Rectal smooth muscle tissue (tissue), 1 donor: ENCODE data around the gene TBC1D22A.

ENCODE experiments used
- H3K27ac ChIP-seq: one replicate; pipeline ENCODE4 v1.7.0; 2013; ENCODE audit warnings: low read depth, low read length, inconsistent platforms
- H3K27me3 ChIP-seq: one replicate; pipeline ENCODE4 v1.7.0; 2013; ENCODE audit warnings: low read length; ENCODE audit not compliant: control insufficient read depth, insufficient read depth
- H3K36me3 ChIP-seq: one replicate; pipeline ENCODE4 v1.7.0; 2013; ENCODE audit warnings: low read length; ENCODE audit not compliant: control insufficient read depth, insufficient read depth
- H3K4me1 ChIP-seq: one replicate; pipeline ENCODE4 v1.7.0; 2013; ENCODE audit warnings: low read length; ENCODE audit not compliant: control insufficient read depth, insufficient read depth
- H3K4me3 ChIP-seq: one replicate; pipeline ENCODE4 v1.7.0; 2013; ENCODE audit warnings: low read length
- H3K9ac ChIP-seq: one replicate; pipeline ENCODE4 v1.7.0; 2013; ENCODE audit warnings: low read length

Gene TBC1D22A

GRCh38 chr22:47195484-47196165, 433.2 kb downstream of the TBC1D22A start:
- Histone ChIP-seq H3K36me3 (no peaks in the 10 kb centered on the region), H3K4me1 (peaks cover 4% of the 10 kb centered on the region), H3K4me3 (no peak overlapping the region), H3K27ac (no peak overlapping the region), H3K9ac (no peak overlapping the region), H3K27me3 (no peaks in the 10 kb centered on the region)

GRCh38 chr22:47196166-47196849, 433.9 kb downstream of the TBC1D22A start:
- H3K4me3 ChIP-seq = no peak overlapping the region
- H3K27ac ChIP-seq = no peak overlapping the region
- H3K4me1 ChIP-seq = peaks cover 4% of the 10 kb centered on the region
- H3K9ac ChIP-seq = no peak overlapping the region
- no peaks in the 10 kb centered on the region for H3K36me3 ChIP-seq
- no peaks in the 10 kb centered on the region for H3K27me3 ChIP-seq

DNA sequence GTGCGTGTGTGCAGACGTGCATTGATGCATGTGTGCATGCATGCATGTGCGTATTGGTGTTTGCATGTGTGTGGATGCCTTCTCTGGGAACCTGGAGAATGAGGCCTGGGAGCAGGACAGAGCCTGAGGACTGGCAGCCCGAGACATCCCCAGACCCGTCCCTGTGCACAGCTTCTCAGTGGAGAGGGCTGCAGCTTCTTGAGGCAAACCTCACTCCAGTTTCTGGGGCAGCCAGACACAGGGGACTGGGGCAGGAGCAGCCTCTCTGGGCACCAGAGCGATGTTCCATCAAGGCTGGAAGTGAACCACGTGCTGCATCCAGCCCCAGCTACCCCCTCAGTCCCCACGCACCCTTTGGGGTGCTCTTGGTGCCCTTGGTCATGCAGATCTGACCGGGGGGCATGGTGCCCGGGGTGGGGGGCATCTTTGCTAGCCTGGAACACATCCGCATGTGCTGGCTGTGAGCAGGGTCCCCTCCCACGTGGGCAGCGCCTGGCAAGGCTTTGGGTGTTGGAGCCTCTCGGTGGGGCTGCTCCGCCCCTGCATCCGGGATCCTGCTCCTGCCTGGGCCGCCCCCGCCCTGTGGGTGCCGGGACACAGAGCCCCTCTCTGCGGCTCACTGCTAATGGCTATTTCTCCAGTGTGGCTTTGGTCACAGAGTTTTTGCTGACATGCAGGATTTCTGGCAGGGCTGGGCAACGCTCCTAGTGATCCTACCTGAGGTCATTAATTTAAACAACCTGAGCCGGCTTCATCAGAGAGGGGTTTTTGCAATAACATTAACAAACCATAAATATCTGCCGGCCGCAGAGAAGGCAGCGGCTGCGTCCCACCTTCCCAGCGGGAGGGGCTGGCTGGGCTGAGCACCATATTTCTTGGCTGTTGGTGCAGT, 434.7 kb downstream of the TBC1D22A start:
- Histone ChIP-seq H3K4me1 (peaks cover 4% of the 10 kb centered on the region), H3K4me3 (no peak overlapping the region), H3K9ac (no peak overlapping the region), H3K36me3 (no peaks in the 10 kb centered on the region), H3K27ac (no peak overlapping the region), H3K27me3 (no peaks in the 10 kb centered on the region)

GRCh38 chr22:47197773-47198500, 435.5 kb downstream of the TBC1D22A start:
- Histone ChIP-seq H3K4me1 (peaks cover 4% of the 10 kb centered on the region), H3K9ac (no peak overlapping the region), H3K4me3 (no peak overlapping the region), H3K27ac (no peak overlapping the region), H3K27me3 (no peaks in the 10 kb centered on the region), H3K36me3 (no peaks in the 10 kb centered on the region)

GRCh38 chr22:47198801-47199251, 436.4 kb downstream of the TBC1D22A start:
- Histone ChIP-seq H3K27ac (no peak overlapping the region), H3K27me3 (no peaks in the 10 kb centered on the region), H3K36me3 (no peaks in the 10 kb centered on the region), H3K9ac (no peak overlapping the region), H3K4me3 (no peak overlapping the region), H3K4me1 (peaks cover 4% of the 10 kb centered on the region)

DNA sequence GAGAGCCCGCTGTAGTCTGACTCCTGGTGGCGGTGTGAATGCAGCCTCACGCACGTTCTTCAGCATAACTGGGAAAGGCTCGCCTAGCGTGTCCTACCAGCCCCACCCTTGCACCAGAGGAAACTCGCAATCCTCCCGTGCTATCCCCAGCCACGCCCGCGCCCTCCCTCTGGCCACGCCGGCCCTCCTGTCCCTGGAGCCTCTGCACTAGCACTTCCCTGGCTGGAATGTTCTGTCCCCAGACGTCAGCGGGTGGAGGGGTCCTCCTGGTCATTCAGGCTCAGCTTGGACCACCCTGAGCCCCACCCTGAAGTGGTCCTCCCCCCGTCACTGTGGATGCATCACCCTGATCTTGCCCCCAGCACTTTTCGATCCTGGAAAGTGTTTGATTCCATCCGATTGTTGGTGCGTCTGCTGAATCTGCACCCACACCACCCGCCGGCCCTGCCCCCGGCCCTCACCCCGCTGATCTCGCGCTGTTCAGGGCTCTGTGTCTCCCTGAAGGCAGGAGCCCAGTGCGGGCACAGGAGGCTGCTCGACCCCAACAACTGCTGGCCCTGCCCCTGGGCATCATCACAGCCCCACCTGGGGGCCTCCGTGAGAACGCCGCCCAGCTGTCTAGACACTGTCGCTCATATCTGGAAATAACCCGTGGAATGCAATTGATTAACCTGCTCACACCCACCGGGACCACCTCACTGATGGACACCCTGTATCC, 437.0 kb downstream of the TBC1D22A start:
- no peak overlapping the region for H3K4me3 ChIP-seq
- no peak overlapping the region for H3K9ac ChIP-seq
- H3K4me1 ChIP-seq = peaks cover 4% of the 10 kb centered on the region
- no peak overlapping the region for H3K27ac ChIP-seq
- no peaks in the 10 kb centered on the region for H3K27me3 ChIP-seq
- no peaks in the 10 kb centered on the region for H3K36me3 ChIP-seq

GRCh38 chr22:47199979-47200272, 437.5 kb downstream of the TBC1D22A start:
- Histone ChIP-seq H3K27ac (no peak overlapping the region), H3K4me1 (peaks cover 4% of the 10 kb centered on the region), H3K27me3 (no peaks in the 10 kb centered on the region), H3K36me3 (no peaks in the 10 kb centered on the region), H3K9ac (no peak overlapping the region), H3K4me3 (no peak overlapping the region)

GRCh38 chr22:47200273-47201051, 438.0 kb downstream of the TBC1D22A start:
- Histone ChIP-seq H3K9ac (no peak overlapping the region), H3K27me3 (no peaks in the 10 kb centered on the region), H3K4me3 (no peak overlapping the region)

GRCh38 chr22:47201186-47201995, 438.9 kb downstream of the TBC1D22A start:
- Histone ChIP-seq H3K4me1 (peaks cover 4% of the 10 kb centered on the region), H3K9ac (no peak overlapping the region), H3K36me3 (no peaks in the 10 kb centered on the region), H3K27ac (no peak overlapping the region), H3K27me3 (no peaks in the 10 kb centered on the region), H3K4me3 (no peak overlapping the region)

More at GRCh38 chr22:47200273-47201051, 438.0 kb downstream of the TBC1D22A start:
- H3K27ac ChIP-seq = no peak overlapping the region
- peaks cover 4% of the 10 kb centered on the region for H3K4me1 ChIP-seq
- H3K36me3 ChIP-seq = no peaks in the 10 kb centered on the region

DNA sequence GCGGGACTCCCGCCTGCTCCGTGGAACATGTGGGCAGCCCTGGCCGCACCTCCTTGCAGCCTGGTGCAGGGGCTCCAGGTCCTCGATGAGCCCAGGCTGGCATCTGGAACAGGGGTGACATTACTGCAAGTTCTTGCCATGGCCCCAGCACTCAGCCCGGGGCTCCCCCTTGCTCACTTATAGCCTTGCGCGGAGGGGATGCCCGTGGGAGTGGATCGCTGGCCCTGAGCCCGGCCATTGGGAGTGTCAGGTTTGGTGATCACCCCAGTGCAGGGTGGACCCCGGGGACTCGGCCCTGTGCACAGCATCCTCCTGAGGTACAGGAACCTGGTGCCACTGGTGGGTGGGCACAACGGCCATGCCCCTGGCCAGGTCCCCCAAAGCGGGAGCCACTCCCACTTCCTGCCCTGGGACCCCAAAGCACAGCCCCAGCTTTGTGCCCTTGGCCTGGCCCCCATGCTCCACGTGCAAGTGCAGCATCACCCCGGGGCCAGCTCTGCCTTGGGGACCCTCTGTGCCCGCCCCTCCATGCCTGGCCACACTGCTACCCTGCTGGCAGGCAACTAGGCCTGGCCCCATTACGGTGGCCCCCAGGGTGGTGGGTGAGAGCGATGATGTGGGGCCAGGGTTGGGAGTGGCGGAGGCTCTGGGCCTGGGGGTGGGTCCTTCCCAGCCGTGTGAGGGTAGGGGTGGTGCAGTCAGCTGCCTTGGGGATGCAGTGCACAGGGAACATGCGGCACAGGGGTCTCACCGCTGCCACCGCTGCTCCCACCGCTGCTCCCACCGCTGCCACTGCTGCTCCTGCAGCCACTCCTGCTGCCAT, 439.8 kb downstream of the TBC1D22A start:
- Histone ChIP-seq H3K4me1 (peaks cover 4% of the 10 kb centered on the region), H3K27ac (no peak overlapping the region), H3K9ac (no peak overlapping the region), H3K27me3 (no peaks in the 10 kb centered on the region), H3K4me3 (no peak overlapping the region), H3K36me3 (no peaks in the 10 kb centered on the region)
